ENCODE results near the gene E2F6.

GRCh38 chr2:11482473-11483035 lies 16.6 kb upstream of the E2F6 start:
- TF ChIP-seq ZNF654 (tag by site-specific recombination; IDR thresholded peaks at IDR 0.05; ENCODE audit: low read depth) (no peak), CTCF (tag by site-specific recombination; IDR thresholded peaks at IDR 0.05) (no peak), SCRT2 (tag by site-specific recombination; IDR thresholded peaks at IDR 0.05) (no peak), ZNF792 (tag by site-specific recombination; IDR thresholded peaks at IDR 0.05) (no peak), ZBTB49 (tag by site-specific recombination; IDR thresholded peaks at IDR 0.05; ENCODE audit: low read depth) (no peak), YY1 (tag by site-specific recombination; IDR thresholded peaks at IDR 0.05) (no peak), BCL11A (tag by site-specific recombination; IDR thresholded peaks at IDR 0.05; ENCODE audit: low read depth) (no peak), ZBTB26 (tag by site-specific recombination; optimal IDR thresholded peaks at IDR 0.05) (no peak), REST (tag by site-specific recombination; IDR thresholded peaks at IDR 0.05) (no peak), TCF7L2 (IDR thresholded peaks at IDR 0.05; ENCODE audit: borderline replicate concordance, low read depth, low read length) (no peak), ZNF449 (tag by site-specific recombination; IDR thresholded peaks at IDR 0.05) (no peak), ZNF146 (tag by site-specific recombination; IDR thresholded peaks at IDR 0.05) (no peak), ZBTB21 (tag by site-specific recombination; IDR thresholded peaks at IDR 0.05) (no peak), REPIN1 (tag by site-specific recombination; IDR thresholded peaks at IDR 0.05; ENCODE audit: low read depth) (no peak)

Data from HEK293 (cell line).